Measurements from ENCODE around the gene SIGLEC11.

GRCh38 chr19:49987159-49987698 lies 26.3 kb upstream of the SIGLEC11 start:
- no peak for TF ChIP-seq CTCF (conservative IDR thresholded peaks at IDR 0.05; ENCODE audit: low read length)
- no peak for TF ChIP-seq EZH2phosphoT487 (IDR thresholded peaks at IDR 0.05; ENCODE audit: borderline replicate concordance, low read depth, low read length)

Data from OCI-LY7 (cell line).